Liver (tissue), 3 donors: ENCODE results near the gene CDH6.

Experiments used
- CTCF ChIP-seq: fragments of 150-350 bp; IDR thresholded peaks from 2 replicates; pipeline ENCODE4 v1.5.1; 2017; ENCODE audit warnings: improper control_type of control experiment, low read depth, low read length; ENCODE audit not compliant: missing input control
- EGR1 ChIP-seq, 2 donors: IDR thresholded peaks; 2 replicates each; pipeline ENCODE4 v1.6.1; 2016 to 2018; ENCODE audit warnings: antibody characterized with exemption in 2 of 2, low read depth in 2 of 2
- FOXA1 ChIP-seq: IDR thresholded peaks from 2 replicates; pipeline ENCODE4 v1.6.1; 2016; ENCODE audit warnings: antibody characterized with exemption
- FOXA2 ChIP-seq: IDR thresholded peaks from 2 replicates; pipeline ENCODE4 v1.6.1; 2016; ENCODE audit warnings: antibody characterized with exemption
- GABPA ChIP-seq, 2 donors: IDR thresholded peaks in 1 of 2; conservative IDR thresholded peaks in 1 of 2; 2 replicates each; pipeline ENCODE4 v1.6.1; 2016; ENCODE audit warnings: antibody characterized with exemption in 2 of 2, mild to moderate bottlenecking in 1 of 2, moderate library complexity in 1 of 2
- HNF4A ChIP-seq, 2 donors: conservative IDR thresholded peaks; 2 replicates each; pipeline ENCODE4 v1.6.1; 2016; ENCODE audit warnings: antibody characterized with exemption in 2 of 2, mild to moderate bottlenecking in 2 of 2
- MAX ChIP-seq: IDR thresholded peaks from 2 replicates; pipeline ENCODE4 v1.6.1; 2016; ENCODE audit warnings: antibody characterized with exemption
- RAD21 ChIP-seq, 2 donors: IDR thresholded peaks; 2 replicates each; pipeline ENCODE4 v1.6.1; 2016; ENCODE audit warnings: antibody characterized with exemption in 2 of 2, mild to moderate bottlenecking in 2 of 2
- SP1 ChIP-seq: IDR thresholded peaks from 2 replicates; pipeline ENCODE4 v1.6.1; 2018; ENCODE audit warnings: antibody characterized with exemption, mild to moderate bottlenecking
- TAF1 ChIP-seq: conservative IDR thresholded peaks from 2 replicates; pipeline ENCODE4 v1.6.1; 2016; ENCODE audit warnings: antibody characterized with exemption, mild to moderate bottlenecking
- YY1 ChIP-seq: IDR thresholded peaks from 2 replicates; pipeline ENCODE4 v1.6.1; 2016; ENCODE audit warnings: antibody characterized with exemption, mild to moderate bottlenecking
- donor health status: healthy.
- donor health status: healthy.

GRCh38 chr5:31347552-31347905, 154.0 kb downstream of the CDH6 start:
- TF ChIP-seq CTCF (no peak), TAF1 (no peak), SP1 (no peak), YY1 (no peak), HNF4A (conservative IDR thresholded peaks at IDR 0.05) (no peak), FOXA1 (no peak), MAX (no peak), EGR1 (IDR thresholded peaks at IDR 0.05; ENCODE audit: low read depth in 2 of 2) (no peak), GABPA (IDR thresholded peaks at IDR 0.05 in 1 of 2, conservative IDR thresholded peaks at IDR 0.05 in 1 of 2) (no peak), FOXA2 (no peak), RAD21 (IDR thresholded peaks at IDR 0.05) (no peak)
